NCI-H460 (cell line): ENCODE measurements around the gene PHF8. TPM values are rescaled to one million over a fixed set of nuclear protein-coding genes. Genes with fewer than 3 reads are reported as not detected.

ENCODE experiments used
- DNase-seq: peaks from one replicate; pipeline ENCODE4 v3.0.0-alpha.2; 2016; ENCODE audit warnings: low read depth; ENCODE audit errors: extremely low read depth
- total RNA-seq: library from RNA; depleted of rRNA; stranded (reverse); fragments of >200 nt; shearing (Covaris generic); gene quantifications from 2 replicates; pipeline ENCODE4 v1.2.3, GENCODE V29; 2014

Gene PHF8
- total RNA-seq, 1 experiment from 2014 or later = 18.1 TPM

GRCh38 chrX:54029529-54030143 is 14.6 kb downstream of the PHF8 start:
- DNase-seq = no peak

- no peak for DNase-seq
Observed at GRCh38 chrX:54024350-54024749, 19.9 kb downstream of the PHF8 start.

GRCh38 chrX:54012830-54013500 is 31.3 kb downstream of the PHF8 start:
- DNase-seq = no peak

- DNase-seq = no peak
Observed at GRCh38 chrX:54007682-54008081, 36.6 kb downstream of the PHF8 start.

- DNase-seq = no peak
Observed at GRCh38 chrX:53997724-53998123, 46.5 kb downstream of the PHF8 start.

GRCh38 chrX:53992589-53992988 is 51.7 kb downstream of the PHF8 start:
- no peak for DNase-seq

GRCh38 chrX:53990171-53990570 is 54.1 kb downstream of the PHF8 start:
- DNase-seq = no peak

GRCh38 chrX:53984895-53985294 is 59.4 kb downstream of the PHF8 start:
- DNase-seq = no peak

- DNase-seq = no peak
Observed at GRCh38 chrX:53974529-53974928, 69.7 kb downstream of the PHF8 start.

GRCh38 chrX:53969540-53969939 is 74.7 kb downstream of the PHF8 start:
- no peak for DNase-seq

- DNase-seq = no peak
Observed at GRCh38 chrX:53950130-53950733, 94.0 kb downstream of the PHF8 start.

GRCh38 chrX:53940180-53940579 is 104.1 kb downstream of the PHF8 start:
- no peak for DNase-seq

- DNase-seq = no peak
Observed at GRCh38 chrX:53939127-53939526, 105.1 kb downstream of the PHF8 start.

GRCh38 chrX:53930515-53931380 is 113.5 kb downstream of the PHF8 start:
- DNase-seq = no peak

GRCh38 chrX:53926030-53926429 is 118.2 kb downstream of the PHF8 start:
- no peak for DNase-seq

GRCh38 chrX:53918702-53919101 is 125.6 kb downstream of the PHF8 start:
- DNase-seq = no peak

GRCh38 chrX:53900623-53901022 is 143.7 kb downstream of the PHF8 start:
- DNase-seq = no peak

- no peak for DNase-seq
Observed at GRCh38 chrX:53895270-53895669, 149.0 kb downstream of the PHF8 start.
